Measurements from ENCODE around the gene AMPD2. TPM values are rescaled to one million over a fixed set of nuclear protein-coding genes. Genes with fewer than 3 reads are reported as not detected.

AMPD2 gene
- total and polyA plus RNA-seq, 2 donors from 2014 or later = 21.1 to 55.3 TPM

DNA sequence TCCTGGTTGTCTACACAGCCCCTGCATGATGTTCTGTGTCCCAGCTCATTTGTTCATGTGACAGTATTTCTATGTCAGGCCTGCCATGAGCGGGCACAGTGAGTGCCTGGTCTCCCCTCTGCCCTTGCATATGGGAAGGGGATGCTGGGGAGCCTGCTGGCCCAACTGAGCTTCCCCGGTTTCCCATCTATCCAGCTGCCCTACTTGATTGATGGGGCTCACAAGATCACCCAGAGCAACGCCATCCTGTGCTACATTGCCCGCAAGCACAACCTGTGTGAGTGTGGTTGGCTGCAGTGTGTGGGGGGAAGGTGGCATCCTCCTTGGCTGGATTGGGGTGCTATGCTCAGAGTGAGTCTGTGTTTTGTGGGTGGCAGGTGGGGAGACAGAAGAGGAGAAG is 37.8 kb downstream of the AMPD2 start:
- no peak for FAIRE-seq
- intact Hi-C loops (cut with DNase I) = no loop called here

GRCh38 chr1:109657970-109658369 is 38.3 kb downstream of the AMPD2 start:
- no peaks in the 10 kb centered on the region for H3K9me3 ChIP-seq (ENCODE audit: control insufficient read depth in 2 of 3, insufficient read depth in 1 of 3, low read length in 3 of 3)
- H3K4me1 ChIP-seq (ENCODE audit: control insufficient read depth in 2 of 3, insufficient read depth in 2 of 3, low read depth in 1 of 3, low read length in 3 of 3) = peaks cover 0 to 27% (median 12%) of the 10 kb centered on the region in 3 donors
- no peaks in the 10 kb centered on the region for H3K27me3 ChIP-seq (ENCODE audit: control insufficient read depth, insufficient read depth, low read length)
- H3K9ac ChIP-seq (ENCODE audit: low read length in 3 of 3) = no peak overlapping the region
- no peak for DNase-seq
- intact Hi-C loops (cut with DNase I) = no loop called here
- H3K36me3 ChIP-seq (ENCODE audit: control insufficient read depth in 2 of 3, insufficient read depth in 3 of 3, low read length in 3 of 3) = peaks cover 0 to 15% (median 4%) of the 10 kb centered on the region in 3 donors
- H3K4me3 ChIP-seq (ENCODE audit: low read length in 3 of 3) = no peak overlapping the region
- TF ChIP-seq CTCF (IDR thresholded peaks at IDR 0.05; ENCODE audit: borderline replicate concordance, extremely low read depth, insufficient read depth) = no peak
- FAIRE-seq = no peak
- H3K27ac ChIP-seq (ENCODE audit: low read depth in 2 of 2, low read length in 2 of 2) = peak overlapping the region in 1 of 2 donors; percentile 17

More for the DNA sequence above, 37.8 kb downstream of the AMPD2 start:
- H3K27ac ChIP-seq (ENCODE audit: low read depth in 2 of 2, low read length in 2 of 2) = no peak overlapping the region
- peak overlapping the region in 1 of 3 donors; percentile 65 for H3K9ac ChIP-seq (ENCODE audit: low read length in 3 of 3)
- H3K4me1 ChIP-seq (ENCODE audit: control insufficient read depth in 2 of 3, insufficient read depth in 2 of 3, low read depth in 1 of 3, low read length in 3 of 3) = peaks cover 0 to 27% (median 12%) of the 10 kb centered on the region in 3 donors
- no peaks in the 10 kb centered on the region for H3K9me3 ChIP-seq (ENCODE audit: control insufficient read depth in 2 of 3, insufficient read depth in 1 of 3, low read length in 3 of 3)
- no peaks in the 10 kb centered on the region for H3K27me3 ChIP-seq (ENCODE audit: control insufficient read depth, insufficient read depth, low read length)
- H3K4me3 ChIP-seq (ENCODE audit: low read length in 3 of 3) = no peak overlapping the region
- DNase-seq = no peak
- TF ChIP-seq CTCF (IDR thresholded peaks at IDR 0.05; ENCODE audit: borderline replicate concordance, extremely low read depth, insufficient read depth) = no peak
- peaks cover 0 to 15% (median 4%) of the 10 kb centered on the region in 3 donors for H3K36me3 ChIP-seq (ENCODE audit: control insufficient read depth in 2 of 3, insufficient read depth in 3 of 3, low read length in 3 of 3)

GRCh38 chr1:109658533-109659042 is 39.0 kb downstream of the AMPD2 start:
- TF ChIP-seq CTCF (IDR thresholded peaks at IDR 0.05; ENCODE audit: borderline replicate concordance, extremely low read depth, insufficient read depth) = no peak
- intact Hi-C loops (cut with DNase I) = no loop called here
- Histone ChIP-seq H3K9ac (ENCODE audit: low read length in 3 of 3) (no peak overlapping the region), H3K4me3 (ENCODE audit: low read length in 3 of 3) (no peak overlapping the region), H3K4me1 (ENCODE audit: control insufficient read depth in 2 of 3, insufficient read depth in 2 of 3, low read depth in 1 of 3, low read length in 3 of 3) (peaks cover 0 to 27% (median 12%) of the 10 kb centered on the region in 3 donors), H3K27ac (ENCODE audit: low read depth in 2 of 2, low read length in 2 of 2) (peak overlapping the region in 1 of 2 donors; percentile 17), H3K9me3 (ENCODE audit: control insufficient read depth in 2 of 3, insufficient read depth in 1 of 3, low read length in 3 of 3) (no peaks in the 10 kb centered on the region), H3K27me3 (ENCODE audit: control insufficient read depth, insufficient read depth, low read length) (no peaks in the 10 kb centered on the region), H3K36me3 (ENCODE audit: control insufficient read depth in 2 of 3, insufficient read depth in 3 of 3, low read length in 3 of 3) (peaks cover 0 to 15% (median 4%) of the 10 kb centered on the region in 3 donors)
- DNase-seq (no peak), FAIRE-seq (no peak)

DNA sequence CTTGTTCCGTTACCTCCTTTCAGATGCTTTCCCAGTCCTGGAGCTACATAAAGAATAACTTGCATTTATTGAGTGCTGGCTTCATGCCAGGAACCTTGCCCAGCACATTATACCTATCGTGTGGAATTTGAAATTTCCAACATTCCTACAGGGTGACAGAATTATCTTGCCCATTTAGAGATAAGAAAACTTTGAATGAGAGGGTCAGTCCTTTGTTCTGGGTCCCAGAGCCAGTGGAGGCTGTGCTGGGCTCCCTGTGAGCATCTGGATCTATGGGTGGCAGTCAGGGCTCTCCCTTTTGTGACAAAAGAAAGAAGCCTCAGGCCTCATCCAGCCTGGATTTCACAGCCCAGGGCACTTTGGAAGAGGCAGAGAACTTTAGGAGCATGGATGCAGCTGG is 39.5 kb downstream of the AMPD2 start:
- Histone ChIP-seq H3K27me3 (ENCODE audit: control insufficient read depth, insufficient read depth, low read length) (no peaks in the 10 kb centered on the region), H3K9ac (ENCODE audit: low read length in 3 of 3) (no peak overlapping the region), H3K27ac (ENCODE audit: low read depth in 2 of 2, low read length in 2 of 2) (no peak overlapping the region), H3K9me3 (ENCODE audit: control insufficient read depth in 2 of 3, insufficient read depth in 1 of 3, low read length in 3 of 3) (no peaks in the 10 kb centered on the region), H3K4me1 (ENCODE audit: control insufficient read depth in 2 of 3, insufficient read depth in 2 of 3, low read depth in 1 of 3, low read length in 3 of 3) (peaks cover 0 to 27% (median 12%) of the 10 kb centered on the region in 3 donors), H3K4me3 (ENCODE audit: low read length in 3 of 3) (no peak overlapping the region), H3K36me3 (ENCODE audit: control insufficient read depth in 2 of 3, insufficient read depth in 3 of 3, low read length in 3 of 3) (peaks cover 0 to 15% (median 4%) of the 10 kb centered on the region in 3 donors)
- no peak for TF ChIP-seq CTCF (IDR thresholded peaks at IDR 0.05; ENCODE audit: borderline replicate concordance, extremely low read depth, insufficient read depth)
- FAIRE-seq (no peak), DNase-seq (peak in 1 of 5 donors; percentile 29)
- intact Hi-C loops (cut with DNase I) = no loop called here
